H4 (cell line): ENCODE data around the gene BRD2. TPM values are rescaled to one million over a fixed set of nuclear protein-coding genes. Genes with fewer than 3 reads are reported as not detected.

Experiments
- DNase-seq: peaks from one replicate; pipeline ENCODE4 v3.0.0-alpha.2; 2015; ENCODE audit warnings: low spot score
- total RNA-seq: library from RNA; depleted of rRNA; stranded (reverse); fragments of >200 nt; shearing (Covaris generic); gene quantifications from 2 replicates; pipeline ENCODE4 v1.2.3, GENCODE V29; 2014

Gene BRD2
- total RNA-seq, 1 experiment from 2014 or later = 57.6 TPM

DNA sequence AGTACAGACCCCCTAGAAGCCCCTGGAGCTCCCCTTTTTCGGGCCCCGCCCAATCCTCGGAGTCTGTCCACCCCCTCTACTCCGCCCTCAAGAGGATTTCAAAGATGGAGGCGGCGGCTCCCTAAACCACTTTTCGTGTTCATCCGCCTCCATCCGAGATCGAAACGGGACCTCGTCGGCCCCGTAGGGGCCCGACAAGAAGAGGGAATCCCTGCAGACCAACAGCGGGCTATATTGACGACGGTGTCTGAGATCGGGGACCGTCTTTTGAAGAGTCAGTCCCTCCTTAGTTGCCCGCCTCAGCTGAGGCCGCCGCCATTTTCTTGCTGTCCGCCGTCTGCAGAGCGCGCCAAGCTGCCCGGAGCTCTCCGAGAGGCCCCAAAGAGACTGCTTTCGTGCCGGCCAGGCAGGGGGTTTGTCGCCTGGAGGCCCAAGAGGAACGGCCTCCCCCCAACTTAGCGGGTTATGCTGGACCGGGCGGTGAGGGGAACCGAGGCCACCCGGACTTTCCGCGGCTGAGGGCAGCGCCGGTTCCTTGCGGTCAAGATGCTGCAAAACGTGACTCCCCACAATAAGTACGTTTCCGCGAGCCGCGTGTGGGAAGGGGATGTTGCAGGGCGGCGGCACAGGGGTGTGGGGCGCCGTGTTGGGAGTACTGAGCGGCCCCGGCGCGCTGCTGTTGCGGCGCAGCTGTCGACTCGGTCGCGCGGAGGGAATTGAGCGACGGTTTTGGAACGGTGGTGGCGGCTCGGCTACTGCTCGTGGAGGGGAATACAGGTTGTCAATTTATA lies 4.2 kb downstream of the BRD2 start:
- no peak for DNase-seq

DNA sequence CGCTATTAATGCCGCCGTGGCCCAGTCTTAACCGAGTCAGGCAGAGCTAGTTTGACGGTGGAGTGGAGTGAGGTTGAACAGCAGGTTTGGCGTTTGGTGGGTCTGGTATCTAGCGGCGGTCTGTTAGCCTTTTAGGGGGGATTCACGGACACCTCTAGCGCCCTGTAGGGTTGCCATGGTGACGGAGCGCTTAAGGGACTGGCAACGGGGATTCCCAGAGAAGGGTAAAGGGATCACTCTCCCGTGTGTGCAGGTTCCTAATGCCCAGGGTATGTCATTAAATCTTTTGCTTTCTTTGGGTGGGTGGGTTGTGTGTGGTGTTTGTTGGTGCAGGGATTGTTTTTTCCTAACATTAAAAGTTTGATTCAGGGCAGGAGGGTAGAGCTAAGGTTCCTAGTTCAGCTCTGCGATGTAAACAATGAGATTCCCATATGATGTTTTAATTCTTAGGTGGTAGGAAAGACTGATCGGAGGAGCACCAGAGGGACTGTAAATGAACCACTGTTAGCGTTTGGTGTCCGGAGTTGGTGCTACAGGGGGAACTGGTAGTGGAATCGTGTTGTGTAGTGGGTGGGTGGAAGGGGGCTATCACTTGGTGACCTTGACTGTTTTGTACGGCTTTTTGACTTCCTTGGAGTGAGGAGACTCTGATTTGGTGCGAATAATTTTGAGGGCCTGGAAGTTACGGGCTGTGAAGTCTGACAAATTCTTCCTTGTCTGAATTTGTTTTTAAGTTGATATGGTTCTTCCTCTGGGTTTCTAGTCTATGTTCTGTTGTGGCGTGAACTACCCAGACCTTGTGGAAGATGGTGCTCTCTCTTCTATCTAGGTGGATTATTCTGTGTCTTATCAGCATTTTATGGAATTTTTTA lies 5.0 kb downstream of the BRD2 start:
- DNase-seq = peak; percentile 22

DNA sequence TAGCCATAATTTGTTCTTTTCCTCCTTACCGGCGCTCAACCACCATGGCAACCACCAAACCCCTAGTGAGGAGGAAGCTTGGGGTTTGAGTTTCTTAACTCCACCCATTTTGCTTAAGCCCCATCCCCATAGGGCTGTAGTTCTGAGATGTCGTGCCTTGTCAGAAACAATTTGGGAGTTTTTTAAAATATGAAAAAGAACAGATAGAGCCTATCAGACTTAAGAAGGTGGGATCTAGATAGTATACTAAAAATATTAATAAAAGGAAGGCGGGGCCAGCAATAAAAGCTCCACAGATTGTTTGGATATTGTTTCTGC lies 5.6 kb downstream of the BRD2 start:
- DNase-seq = peak; percentile 38

DNA sequence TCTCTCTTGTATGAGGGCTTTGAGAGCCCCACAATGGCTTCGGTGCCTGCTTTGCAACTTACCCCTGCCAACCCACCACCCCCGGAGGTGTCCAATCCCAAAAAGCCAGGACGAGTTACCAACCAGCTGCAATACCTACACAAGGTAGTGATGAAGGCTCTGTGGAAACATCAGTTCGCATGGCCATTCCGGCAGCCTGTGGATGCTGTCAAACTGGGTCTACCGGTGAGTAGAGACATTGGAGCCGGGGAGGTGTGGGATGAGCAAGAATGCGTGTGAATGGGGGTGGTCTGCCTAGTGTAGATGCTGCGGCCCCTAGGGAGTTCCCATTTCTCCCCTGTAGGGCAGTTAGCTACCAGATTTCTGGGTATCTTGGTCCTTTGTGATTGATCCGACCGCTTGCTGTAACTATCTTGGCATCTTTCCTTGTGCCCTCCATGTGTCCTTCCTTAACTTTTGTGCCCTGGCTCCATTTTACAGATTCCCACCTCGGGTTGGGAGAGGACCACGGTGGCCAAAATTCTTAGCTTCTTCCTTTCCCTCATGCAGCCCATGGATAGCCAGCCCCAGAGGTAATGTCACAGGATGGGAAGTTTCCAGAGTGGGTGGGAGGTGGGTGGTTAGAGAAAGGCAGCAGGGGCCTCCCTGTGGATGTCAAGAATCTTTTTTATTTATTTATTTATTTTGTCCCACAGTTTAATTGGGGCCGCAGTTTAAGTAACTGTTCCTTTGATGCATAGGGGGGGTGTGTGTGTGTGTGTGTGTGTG lies 6.3 kb downstream of the BRD2 start:
- DNase-seq = no peak

DNA sequence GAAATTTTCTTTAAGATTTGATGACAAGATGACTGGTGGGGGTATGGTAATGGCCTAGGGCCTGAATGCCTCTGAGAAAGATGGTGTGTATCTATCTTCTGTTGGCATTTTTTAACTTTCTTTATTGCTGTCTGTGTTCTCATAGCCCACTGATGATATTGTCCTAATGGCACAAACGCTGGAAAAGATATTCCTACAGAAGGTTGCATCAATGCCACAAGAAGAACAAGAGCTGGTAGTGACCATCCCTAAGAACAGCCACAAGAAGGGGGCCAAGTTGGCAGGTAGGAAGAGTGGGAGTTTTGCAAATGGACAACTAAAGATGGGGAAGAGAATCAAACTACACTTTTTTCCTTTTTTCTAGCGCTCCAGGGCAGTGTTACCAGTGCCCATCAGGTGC lies 7.5 kb downstream of the BRD2 start:
- no peak for DNase-seq

DNA sequence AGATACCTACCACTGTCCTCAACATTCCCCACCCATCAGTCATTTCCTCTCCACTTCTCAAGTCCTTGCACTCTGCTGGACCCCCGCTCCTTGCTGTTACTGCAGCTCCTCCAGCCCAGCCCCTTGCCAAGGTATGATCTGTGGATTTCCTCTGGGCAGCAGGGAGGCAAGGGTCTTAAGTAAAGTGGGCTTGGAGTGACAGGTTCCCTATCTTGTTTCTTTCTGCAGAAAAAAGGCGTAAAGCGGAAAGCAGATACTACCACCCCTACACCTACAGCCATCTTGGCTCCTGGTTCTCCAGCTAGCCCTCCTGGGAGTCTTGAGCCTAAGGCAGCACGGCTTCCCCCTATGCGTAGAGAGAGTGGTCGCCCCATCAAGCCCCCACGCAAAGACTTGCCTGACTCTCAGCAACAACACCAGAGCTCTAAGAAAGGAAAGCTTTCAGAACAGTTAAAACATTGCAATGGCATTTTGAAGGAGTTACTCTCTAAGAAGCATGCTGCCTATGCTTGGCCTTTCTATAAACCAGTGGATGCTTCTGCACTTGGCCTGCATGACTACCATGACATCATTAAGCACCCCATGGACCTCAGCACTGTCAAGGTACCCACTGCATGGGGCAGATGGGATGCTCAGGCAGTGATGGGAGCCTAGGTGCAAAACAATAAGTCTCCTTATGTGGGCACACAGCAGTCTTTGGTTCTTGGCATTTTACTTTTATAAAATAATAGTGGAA lies 8.1 kb downstream of the BRD2 start:
- DNase-seq = no peak

DNA sequence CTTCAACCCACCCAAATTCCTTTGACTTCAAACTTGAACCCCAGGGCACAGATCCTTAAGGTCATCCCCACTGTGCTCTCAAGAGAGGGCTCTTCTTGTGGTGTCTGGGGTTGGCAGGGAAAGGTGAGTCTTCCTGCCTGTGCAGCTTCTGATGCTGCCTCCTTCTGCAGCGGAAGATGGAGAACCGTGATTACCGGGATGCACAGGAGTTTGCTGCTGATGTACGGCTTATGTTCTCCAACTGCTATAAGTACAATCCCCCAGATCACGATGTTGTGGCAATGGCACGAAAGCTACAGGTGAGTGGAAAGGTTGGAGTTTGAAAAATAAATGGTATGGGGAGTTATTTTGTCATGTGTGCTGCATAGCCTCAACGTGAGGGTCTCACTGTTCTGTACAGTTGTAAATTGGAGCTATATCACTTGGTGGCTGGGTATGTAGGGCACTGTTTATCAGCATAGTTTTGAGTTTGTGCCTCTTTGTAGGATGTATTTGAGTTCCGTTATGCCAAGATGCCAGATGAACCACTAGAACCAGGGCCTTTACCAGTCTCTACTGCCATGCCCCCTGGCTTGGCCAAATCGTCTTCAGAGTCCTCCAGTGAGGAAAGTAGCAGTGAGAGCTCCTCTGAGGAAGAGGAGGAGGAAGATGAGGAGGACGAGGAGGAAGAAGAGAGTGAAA lies 9.0 kb downstream of the BRD2 start:
- no peak for DNase-seq

DNA sequence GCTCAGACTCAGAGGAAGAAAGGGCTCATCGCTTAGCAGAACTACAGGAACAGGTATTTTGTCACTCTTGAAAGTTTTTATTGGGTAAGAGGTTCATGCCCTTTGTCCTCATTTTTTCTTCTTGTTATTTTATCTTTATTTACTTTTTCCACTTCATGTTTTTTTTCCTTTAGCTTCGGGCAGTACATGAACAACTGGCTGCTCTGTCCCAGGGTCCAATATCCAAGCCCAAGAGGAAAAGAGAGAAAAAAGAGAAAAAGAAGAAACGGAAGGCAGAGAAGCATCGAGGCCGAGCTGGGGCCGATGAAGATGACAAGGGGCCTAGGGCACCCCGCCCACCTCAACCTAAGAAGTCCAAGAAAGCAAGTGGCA lies 9.5 kb downstream of the BRD2 start:
- DNase-seq = no peak

DNA sequence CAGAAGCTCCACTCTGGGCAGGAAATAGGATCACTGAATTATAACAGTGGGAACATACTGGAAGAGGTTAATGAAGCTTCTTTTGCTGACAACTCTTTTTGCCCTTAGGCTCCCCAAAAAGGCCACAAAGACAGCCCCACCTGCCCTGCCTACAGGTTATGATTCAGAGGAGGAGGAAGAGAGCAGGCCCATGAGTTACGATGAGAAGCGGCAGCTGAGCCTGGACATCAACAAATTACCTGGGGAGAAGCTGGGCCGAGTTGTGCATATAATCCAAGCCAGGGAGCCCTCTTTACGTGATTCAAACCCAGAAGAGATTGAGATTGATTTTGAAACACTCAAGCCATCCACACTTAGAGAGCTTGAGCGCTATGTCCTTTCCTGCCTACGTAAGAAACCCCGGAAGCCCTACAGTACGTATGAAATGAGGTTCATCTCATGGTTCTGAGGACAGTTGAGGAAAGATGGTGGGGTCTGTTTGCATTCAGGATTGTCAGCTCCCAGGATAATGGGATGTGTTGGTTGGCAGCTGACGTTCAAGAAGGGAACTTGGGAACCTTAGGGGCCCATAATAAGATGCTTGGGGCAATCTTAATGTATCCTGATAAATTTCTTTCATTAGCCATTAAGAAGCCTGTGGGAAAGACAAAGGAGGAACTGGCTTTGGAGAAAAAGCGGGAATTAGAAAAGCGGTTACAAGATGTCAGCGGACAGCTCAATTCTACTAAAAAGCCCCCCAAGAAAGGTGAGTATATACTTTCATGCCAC lies 11.5 kb downstream of the BRD2 start:
- DNase-seq = no peak

DNA sequence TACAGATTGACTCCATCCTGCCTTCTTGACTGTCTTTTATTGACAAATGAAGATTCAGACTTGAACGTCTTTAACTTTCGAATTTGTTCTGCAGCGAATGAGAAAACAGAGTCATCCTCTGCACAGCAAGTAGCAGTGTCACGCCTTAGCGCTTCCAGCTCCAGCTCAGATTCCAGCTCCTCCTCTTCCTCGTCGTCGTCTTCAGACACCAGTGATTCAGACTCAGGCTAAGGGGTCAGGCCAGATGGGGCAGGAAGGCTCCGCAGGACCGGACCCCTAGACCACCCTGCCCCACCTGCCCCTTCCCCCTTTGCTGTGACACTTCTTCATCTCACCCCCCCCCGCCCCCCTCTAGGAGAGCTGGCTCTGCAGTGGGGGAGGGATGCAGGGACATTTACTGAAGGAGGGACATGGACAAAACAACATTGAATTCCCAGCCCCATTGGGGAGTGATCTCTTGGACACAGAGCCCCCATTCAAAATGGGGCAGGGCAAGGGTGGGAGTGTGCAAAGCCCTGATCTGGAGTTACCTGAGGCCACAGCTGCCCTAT lies 12.2 kb downstream of the BRD2 start:
- DNase-seq = no peak

DNA sequence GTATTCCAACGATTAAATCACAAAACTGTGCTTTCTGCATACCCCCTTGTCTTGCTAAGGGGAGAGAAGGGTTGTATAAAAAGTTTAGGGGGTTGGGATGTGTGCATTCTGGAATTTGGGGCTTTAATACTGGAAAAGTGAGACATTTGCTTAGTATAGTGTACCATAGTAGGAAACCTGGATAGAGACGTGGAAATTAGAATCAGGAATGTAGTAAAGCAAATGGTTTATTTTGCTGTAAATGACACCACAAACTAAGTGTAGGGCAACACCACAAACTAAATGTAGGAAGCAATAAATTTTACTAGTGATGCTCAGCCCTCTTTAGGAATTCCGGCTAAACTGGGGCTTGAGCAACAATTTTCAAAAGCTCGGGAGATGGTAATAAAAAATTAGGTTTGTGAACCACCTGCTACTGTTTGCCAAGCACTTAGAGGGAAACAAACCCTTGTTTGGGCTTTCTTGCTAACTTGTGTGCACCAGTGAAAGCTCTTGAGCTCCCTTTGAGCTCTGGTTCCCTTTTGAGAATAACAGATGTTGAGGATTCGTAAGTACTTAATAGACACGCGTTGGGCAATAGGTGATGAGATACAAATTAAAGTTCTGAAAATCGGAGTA lies 13.8 kb downstream of the BRD2 start:
- DNase-seq = no peak

DNA sequence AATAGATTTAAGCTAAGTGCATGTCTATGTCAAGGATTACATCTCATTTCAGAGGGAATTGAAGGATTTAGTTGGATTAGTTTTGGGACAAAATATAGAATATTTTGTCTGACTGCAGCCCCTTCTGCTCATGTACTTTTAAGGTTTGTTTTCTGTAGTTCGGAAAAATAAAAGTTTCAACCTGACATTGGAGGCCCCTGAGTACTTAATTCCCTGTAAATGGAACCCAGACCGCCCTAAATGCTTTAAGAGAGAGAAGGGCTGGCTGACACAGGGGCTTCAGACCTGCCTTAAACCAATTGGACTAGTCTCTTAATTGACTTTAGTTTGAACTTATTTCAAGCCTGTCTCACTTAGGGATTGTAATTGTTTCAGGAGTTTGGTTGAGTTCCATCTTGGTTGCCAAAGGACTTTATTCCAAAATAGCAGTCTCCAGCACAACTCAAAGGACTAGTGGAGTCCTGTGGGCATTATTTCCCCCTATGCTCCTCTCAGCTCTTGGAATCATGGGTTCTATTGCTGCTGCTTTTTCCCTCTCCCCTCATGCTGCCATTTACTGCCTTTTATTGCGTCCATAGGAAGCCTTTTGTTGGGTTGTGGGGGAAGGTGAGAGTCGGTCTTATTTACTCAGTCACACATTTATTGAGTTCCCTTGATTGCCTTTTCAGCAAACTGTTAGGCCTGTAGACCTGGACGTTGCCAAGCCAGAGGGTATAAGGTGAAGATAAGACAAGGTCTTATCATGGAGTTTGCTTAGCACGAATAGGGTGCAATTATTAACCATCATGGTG lies 14.5 kb downstream of the BRD2 start:
- DNase-seq = no peak

DNA sequence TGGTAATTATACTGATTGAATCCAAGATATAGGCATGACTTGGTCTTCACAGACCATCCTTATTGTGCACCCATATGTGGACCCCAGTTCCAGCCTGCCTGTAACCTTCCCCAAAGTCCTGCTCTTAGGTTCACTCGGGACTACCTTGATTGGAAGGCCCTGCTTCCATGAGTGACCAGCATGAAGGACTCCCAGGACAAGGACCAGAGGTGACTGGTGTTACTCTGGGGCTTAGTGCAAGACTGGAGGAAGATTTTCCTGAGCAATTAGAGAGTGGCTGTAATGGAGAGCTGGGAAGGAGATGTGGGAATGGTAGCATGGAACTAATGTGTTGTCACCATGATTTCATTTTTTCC lies 15.1 kb downstream of the BRD2 start:
- DNase-seq = no peak

DNA sequence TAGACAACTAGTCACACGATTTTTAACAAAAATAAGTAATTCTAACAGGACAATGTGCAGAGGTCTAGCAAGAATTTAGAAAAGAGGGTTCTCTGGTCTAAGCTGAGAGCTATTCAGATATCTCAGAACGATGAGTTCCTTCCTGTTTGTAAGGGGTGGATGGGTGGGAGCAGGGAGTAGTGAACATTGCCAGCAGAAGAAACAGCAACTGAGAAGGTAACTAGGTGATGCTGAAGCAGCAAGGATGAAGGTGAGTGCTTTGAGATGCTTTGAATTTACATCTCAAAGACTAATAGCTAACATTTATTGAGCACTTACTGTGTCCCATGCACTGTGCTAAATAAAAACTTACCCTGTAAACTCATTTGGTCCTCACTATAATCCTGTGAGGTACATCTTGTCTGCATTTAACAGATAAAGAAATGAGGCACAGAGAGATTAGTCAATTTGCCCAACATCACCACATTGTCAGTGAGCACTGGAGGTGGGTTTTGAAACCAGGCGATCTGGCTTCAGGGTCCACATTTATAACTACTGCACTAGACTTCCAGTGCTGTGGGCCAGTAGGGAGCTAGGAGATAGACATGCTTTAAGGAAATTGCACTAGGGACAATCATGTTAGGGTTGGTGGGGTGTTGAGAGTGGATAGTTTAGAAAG lies 15.7 kb downstream of the BRD2 start:
- no peak for DNase-seq

DNA sequence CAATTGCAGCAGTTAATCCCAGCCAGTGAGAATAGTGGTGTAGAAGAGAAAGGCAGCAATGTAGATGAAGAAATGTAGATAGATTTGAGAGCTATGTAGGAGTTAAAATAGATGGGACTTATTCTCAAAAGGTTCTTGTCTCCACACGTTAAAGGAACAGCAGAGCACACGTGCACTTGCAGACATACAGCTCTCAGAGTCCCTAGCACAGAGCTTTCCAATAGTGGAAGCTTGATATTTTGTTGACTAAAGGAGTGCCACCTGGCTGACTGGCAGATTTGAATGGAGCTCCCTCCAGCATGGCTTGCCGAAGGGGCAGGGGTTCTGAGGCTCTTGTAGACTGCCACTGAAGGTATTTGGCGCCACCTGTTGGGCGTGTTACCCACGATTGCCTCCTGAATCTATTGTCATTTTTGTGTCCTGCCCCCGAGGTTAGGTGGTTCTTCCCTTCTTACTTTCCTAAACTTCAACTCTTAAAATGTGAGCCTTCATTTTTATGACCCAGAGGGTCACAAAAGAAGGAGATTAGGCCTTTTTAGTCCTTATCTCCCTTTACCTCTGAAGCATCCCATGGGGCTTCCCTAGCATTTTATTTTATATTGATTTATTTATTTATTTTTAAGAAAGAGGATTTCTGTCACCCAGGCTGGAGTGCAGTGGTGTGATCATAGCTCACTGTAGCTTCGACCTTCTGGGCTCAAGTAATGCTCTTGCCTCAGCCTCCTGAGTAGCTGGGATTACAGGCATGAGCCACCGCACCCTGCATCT lies 16.4 kb downstream of the BRD2 start:
- DNase-seq = peak; percentile 83

DNA sequence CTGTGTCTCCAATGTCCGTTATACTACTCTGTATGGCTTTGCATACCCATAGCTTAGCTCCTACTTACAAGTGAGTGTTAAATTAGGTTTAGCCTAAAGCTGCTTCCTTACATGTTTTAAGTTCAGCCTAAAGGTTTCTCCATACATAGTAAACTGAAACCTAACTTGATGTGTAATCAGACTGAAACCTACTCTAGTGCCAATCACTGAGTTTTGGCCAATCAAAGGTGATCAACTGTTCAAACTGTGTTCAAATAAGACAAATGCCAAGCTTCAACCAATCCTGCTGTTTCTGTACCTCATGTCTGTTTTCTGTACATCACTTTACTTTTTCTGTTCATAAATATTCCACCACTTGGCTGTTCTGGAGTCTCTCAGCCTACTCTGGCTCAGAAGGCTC lies 21.0 kb downstream of the BRD2 start:
- no peak for DNase-seq

DNA sequence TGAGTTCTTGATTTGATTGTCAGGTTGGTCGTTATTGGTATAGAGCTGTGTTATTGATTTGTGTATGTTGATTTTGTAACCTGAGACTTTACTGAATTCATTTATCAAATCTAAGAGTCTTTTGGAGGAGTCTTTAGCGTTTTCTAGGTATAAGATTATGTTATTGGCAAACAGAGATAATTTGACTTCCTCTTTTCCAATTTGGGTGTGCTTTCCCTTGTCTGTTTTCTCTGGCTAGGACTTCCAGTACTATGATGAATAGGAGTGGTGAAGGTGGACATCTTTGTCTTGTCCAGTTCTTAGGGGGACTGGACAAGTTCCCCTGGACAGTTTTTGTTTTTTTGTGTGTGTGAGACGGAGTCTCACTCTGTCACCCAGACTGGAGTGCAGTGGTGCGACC lies 23.6 kb downstream of the BRD2 start:
- DNase-seq = no peak
